NT2/D1 (cell line): ENCODE results near the gene NAALAD2.

Source experiments
- SUZ12 ChIP-seq: IDR thresholded peaks from 2 replicates; pipeline ENCODE4 v1.6.1; 2011; ENCODE audit not compliant: insufficient read length, insufficient read depth; ENCODE audit errors: extremely low read depth
- YY1 ChIP-seq: IDR thresholded peaks from 2 replicates; pipeline ENCODE4 v1.6.1; 2011; ENCODE audit not compliant: insufficient read length, insufficient read depth

DNA sequence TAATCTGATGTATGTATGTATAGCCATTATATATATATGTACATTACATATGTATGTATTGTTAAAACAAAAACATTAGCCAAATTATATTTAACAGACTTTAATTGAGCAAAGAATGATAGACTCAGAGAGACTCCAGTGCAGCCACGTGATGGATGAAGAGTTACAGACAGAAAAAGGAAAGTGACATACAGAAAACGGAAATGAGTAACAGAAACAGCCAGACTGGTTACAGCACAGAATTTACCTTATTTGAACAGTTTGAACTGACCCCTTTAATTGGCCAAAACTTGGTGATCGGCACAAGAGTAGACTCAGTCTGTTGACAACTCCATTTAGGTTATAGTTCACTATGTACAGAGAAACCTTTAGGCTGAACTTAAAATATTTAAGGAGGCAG lies 53.4 kb downstream of the NAALAD2 start:
- TF ChIP-seq YY1 (no peak), SUZ12 (no peak)
